Peyer's patch (tissue), 4 donors: ENCODE data around the gene BBLN. TPM values are rescaled to one million over a fixed set of nuclear protein-coding genes. Genes with fewer than 3 reads are reported as not detected.

Source experiments
- DNase-seq, 3 donors: peaks; one replicate each; pipeline ENCODE4 v3.0.0-alpha.2; 2017 to 2019
- H3K27ac ChIP-seq, 4 donors: fragments of 200-600 bp; sonication (generic); one replicate each; pipeline ENCODE4 v1.5.1; 2016 to 2019
- H3K27me3 ChIP-seq, 2 donors: fragments of 200-600 bp; sonication (generic); one replicate each; pipeline ENCODE4 v1.5.1; 2019
- H3K36me3 ChIP-seq, 3 donors: fragments of 200-600 bp; sonication (generic); one replicate each; pipeline ENCODE4 v1.5.1; 2016 to 2019
- H3K4me1 ChIP-seq, 4 donors: fragments of 200-600 bp; sonication (generic); one replicate each; pipeline ENCODE4 v1.5.1; 2016 to 2019
- H3K4me3 ChIP-seq, 4 donors: fragments of 200-600 bp; sonication (generic); 1 replicate in 3 of 4; 2 replicates in 1 of 4; pipeline ENCODE4 v1.5.1; 2016 to 2019; ENCODE audit warnings: mild to moderate bottlenecking in 1 of 4
- H3K9me3 ChIP-seq, 4 donors: fragments of 200-600 bp; sonication (generic); one replicate each; pipeline ENCODE4 v1.5.1; 2016 to 2019; ENCODE audit warnings: mild to moderate bottlenecking in 1 of 4
- POLR2A ChIP-seq, 2 donors: fragments of 450-650 bp; IDR thresholded peaks; one replicate each; pipeline ENCODE4 v1.5.1; 2017; ENCODE audit warnings: antibody characterized with exemption in 2 of 2, mild to moderate bottlenecking in 2 of 2, moderate library complexity in 2 of 2
- total RNA-seq, 4 donors: library from RNA; depleted of rRNA; stranded (reverse); fragments of >200 nt; gene quantifications; one replicate each; pipeline ENCODE4 v1.1.0, GENCODE V29; 2016
- TF ChIP-seq, protein P1 (sequence below), 6 experiments: fragments of 450-650 bp in 4 of 6; fragments of 200-600 bp in 2 of 6; sonication (generic) in 1 of 6; IDR thresholded peaks; one replicate each; pipeline ENCODE4 v1.5.1; 2017 to 2019; ENCODE audit warnings: antibody characterized with exemption in 6 of 6, mild to moderate bottlenecking in 3 of 6, moderate library complexity in 1 of 6

The BBLN gene
- total RNA-seq, 4 donors from 2014 or later = 38.8 to 93.7 (median 70.2) TPM

DNA sequence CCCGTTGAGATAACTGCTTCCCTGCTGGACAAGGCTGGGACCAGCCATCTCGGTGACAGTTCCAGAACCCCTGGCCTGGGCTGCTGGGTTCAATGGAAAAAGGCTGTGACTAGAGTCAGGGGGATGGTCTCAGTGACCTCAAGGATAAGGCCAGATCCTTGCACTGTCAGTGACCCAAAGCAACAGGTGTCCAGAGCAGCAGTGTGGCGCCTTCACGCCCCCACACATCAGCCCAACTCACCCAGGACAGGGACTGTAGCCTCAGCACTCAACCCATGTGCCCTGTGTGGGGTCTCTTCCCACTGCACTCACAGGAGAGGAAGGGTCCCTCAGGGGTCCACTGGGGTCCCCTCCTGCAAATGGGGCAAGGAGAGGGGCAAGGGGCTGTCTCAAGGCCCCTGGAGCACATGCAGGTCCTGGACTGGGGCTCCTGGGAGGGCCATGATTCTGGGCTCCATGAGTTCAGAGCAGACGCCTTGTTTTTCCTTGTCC, 11.5 kb upstream of the BBLN start:
- no peaks in the 10 kb centered on the region for H3K9me3 ChIP-seq
- no peaks in the 10 kb centered on the region for H3K36me3 ChIP-seq
- peaks cover 0 to 13% (median 2%) of the 10 kb centered on the region in 4 donors for H3K4me1 ChIP-seq
- TF ChIP-seq POLR2A (IDR thresholded peaks at IDR 0.05) = no peak
- TF ChIP-seq, protein P1, sequence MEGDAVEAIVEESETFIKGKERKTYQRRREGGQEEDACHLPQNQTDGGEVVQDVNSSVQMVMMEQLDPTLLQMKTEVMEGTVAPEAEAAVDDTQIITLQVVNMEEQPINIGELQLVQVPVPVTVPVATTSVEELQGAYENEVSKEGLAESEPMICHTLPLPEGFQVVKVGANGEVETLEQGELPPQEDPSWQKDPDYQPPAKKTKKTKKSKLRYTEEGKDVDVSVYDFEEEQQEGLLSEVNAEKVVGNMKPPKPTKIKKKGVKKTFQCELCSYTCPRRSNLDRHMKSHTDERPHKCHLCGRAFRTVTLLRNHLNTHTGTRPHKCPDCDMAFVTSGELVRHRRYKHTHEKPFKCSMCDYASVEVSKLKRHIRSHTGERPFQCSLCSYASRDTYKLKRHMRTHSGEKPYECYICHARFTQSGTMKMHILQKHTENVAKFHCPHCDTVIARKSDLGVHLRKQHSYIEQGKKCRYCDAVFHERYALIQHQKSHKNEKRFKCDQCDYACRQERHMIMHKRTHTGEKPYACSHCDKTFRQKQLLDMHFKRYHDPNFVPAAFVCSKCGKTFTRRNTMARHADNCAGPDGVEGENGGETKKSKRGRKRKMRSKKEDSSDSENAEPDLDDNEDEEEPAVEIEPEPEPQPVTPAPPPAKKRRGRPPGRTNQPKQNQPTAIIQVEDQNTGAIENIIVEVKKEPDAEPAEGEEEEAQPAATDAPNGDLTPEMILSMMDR (IDR thresholded peaks at IDR 0.05) = no peak
- H3K4me3 ChIP-seq = no peak overlapping the region
- peak in 2 of 3 donors; percentile 39 to 40 for DNase-seq
- H3K27ac ChIP-seq = peak overlapping the region in 2 of 4 donors; percentile 69 to 72
- no peaks in the 10 kb centered on the region for H3K27me3 ChIP-seq

GRCh38 chr9:128149001-128149701, 10.9 kb upstream of the BBLN start, which contains the start of gene LCN2:
LCN2 (plus strand) TSS chr9:128149453; CDS start chr9:128149526, 73 bp downstream.
- Histone ChIP-seq H3K27ac (peak within 1 kb of the TSS in 3 of 4 donors; percentile 39 to 72 (median 69)), H3K36me3 (no peaks in the 10 kb centered on the region), H3K9me3 (no peaks in the 10 kb centered on the region), H3K4me3 (no peak within 1 kb of the TSS), H3K27me3 (no peaks in the 10 kb centered on the region), H3K4me1 (peaks cover 0 to 13% (median 2%) of the 10 kb centered on the region in 4 donors)
- TF ChIP-seq, protein P1 (IDR thresholded peaks at IDR 0.05) = no peak
- TF ChIP-seq POLR2A (IDR thresholded peaks at IDR 0.05) = no peak
- DNase-seq = peak in 2 of 3 donors; percentile 56 to 60

GRCh38 chr9:128149951-128150593, 10.0 kb upstream of the BBLN start:
- Histone ChIP-seq H3K36me3 (no peaks in the 10 kb centered on the region), H3K9me3 (no peaks in the 10 kb centered on the region), H3K4me3 (no peak overlapping the region), H3K4me1 (peaks cover 0 to 13% (median 2%) of the 10 kb centered on the region in 4 donors), H3K27ac (peak overlapping the region in 2 of 4 donors; percentile 69 to 72), H3K27me3 (no peaks in the 10 kb centered on the region)
- TF ChIP-seq, protein P1 (IDR thresholded peaks at IDR 0.05) = no peak
- no peak for TF ChIP-seq POLR2A (IDR thresholded peaks at IDR 0.05)
- peak in 2 of 3 donors; percentile 25 to 43 for DNase-seq

DNA sequence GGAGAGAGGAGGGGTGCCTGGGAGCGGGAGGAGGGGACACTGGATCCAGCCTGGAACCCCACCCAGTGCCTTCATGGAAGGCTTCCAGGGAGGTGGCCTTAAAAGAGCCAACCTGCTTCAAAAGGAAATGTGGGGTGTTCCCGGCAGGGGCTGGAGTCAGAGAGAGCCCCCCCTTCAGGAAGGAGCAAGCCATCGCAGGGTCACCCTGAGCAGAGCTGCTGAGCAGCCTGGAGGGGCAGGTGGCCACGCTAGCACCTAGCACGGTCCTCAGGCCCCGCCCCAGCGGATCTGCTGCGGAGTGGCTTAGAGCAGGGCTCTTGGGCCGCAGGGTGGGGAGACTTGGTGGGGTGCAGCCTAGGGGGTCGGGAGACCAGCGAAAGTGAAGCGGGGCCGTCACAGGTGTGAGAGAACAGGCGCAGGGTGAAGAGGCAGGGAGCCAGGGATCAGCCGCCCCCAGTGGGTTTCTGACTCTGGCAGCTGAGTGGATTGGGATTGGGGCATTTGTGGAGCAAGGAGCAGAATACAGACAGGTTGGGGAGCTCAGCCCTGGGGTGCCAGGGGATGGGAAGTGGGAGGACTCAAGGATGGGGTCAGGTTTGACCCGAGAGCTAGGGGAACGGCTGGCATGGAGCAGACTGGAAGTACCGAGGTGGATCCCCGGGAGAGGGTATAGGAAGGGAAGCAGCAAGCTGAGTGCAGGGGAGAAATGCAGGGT, 9.3 kb upstream of the BBLN start:
- DNase-seq = peak in 2 of 3 donors; percentile 44 to 58
- H3K27me3 ChIP-seq = no peaks in the 10 kb centered on the region
- TF ChIP-seq POLR2A (IDR thresholded peaks at IDR 0.05) = no peak
- TF ChIP-seq, protein P1 (IDR thresholded peaks at IDR 0.05) = peak in 3 of 6 experiments; percentile 9 to 22 (median 19)
- H3K27ac ChIP-seq = no peak overlapping the region
- H3K4me3 ChIP-seq = no peak overlapping the region
- H3K36me3 ChIP-seq = no peaks in the 10 kb centered on the region
- H3K4me1 ChIP-seq = peaks cover 0 to 13% (median 2%) of the 10 kb centered on the region in 4 donors
- no peaks in the 10 kb centered on the region for H3K9me3 ChIP-seq
